HG03354 (cell line): ENCODE data around the gene AREG.
"Not testable (repeated sequence)": the region's sequence is repeated elsewhere in the genome, so short reads cannot be mapped to it uniquely, and the experiment has no call there.

Source experiments
- ATAC-seq: cut with Tn5 transposase; IDR thresholded peaks from one replicate; pipeline ENCODE4 v1.9.1; 2021; ENCODE audit warnings: mild to moderate bottlenecking; ENCODE audit not compliant: unreplicated experiment, poor library complexity, severe bottlenecking

The AREG gene

DNA sequence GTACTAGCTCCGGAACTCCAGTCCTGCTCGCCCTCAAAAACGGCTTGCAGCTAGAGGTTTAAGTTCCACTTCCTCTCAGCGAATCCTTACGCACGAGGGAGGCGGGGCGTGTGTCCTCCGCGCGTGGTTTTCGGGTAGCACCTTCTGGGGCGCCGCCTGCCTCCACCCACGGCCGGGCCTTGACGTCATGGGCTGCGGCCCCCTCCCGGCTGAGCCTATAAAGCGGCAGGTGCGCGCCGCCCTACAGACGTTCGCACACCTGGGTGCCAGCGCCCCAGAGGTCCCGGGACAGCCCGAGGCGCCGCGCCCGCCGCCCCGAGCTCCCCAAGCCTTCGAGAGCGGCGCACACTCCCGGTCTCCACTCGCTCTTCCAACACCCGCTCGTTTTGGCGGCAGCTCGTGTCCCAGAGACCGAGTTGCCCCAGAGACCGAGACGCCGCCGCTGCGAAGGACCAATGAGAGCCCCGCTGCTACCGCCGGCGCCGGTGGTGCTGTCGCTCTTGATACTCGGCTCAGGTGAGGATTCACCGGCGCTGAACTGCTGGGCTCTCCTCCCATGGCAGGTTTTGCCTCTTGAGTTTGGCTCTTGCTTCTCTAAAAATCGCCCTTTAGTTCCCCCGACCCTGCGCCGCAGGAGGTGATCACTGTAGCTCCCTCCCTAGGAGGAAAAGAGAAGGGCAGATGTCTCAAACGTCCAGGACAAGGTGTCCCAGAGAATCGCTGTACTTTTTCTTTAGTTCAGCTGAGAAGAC is at the start of gene AREG:
Gene AREG, plus strand, starts transcription at position 246 of the 752 bp plus-strand sequence. Its CDS starts 210 bp downstream, at position 456.
- peak; percentile 92 for ATAC-seq

- ATAC-seq, result no peak
Observed at GRCh38 chr4:74395633-74396032, 49.3 kb upstream of the AREG start.

DNA sequence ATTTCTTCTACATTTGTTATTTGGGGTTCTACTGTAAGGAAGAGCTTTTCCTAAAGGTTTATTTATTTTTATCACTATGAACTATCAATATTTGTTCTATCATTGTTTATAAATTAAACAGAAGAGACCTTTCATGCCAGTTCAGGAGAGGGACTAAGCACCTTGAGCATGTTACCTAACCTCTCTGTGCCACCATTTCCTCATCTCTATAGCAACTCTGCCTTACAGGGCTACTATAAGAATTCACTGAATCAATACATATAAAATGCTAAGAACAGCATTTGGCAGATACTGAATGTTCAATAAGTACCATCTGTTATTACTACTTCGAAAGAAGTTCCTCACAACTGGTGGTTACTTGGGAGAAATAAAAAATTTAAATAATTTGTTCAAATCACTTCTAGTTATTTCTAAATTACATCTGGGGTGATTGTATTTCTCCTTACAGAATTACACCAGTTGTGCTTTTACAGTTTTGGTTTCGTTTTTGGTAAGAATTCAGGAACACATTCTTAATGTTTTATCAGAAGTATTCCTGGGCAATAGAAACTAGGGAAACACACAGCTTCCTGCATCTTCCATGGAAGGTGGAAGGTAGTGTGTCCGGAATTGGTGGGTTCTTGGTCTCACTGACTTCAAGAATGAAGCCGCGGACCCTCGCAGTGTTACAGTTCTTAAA is 47.0 kb upstream of the AREG start:
- peak; percentile 48 for ATAC-seq

DNA sequence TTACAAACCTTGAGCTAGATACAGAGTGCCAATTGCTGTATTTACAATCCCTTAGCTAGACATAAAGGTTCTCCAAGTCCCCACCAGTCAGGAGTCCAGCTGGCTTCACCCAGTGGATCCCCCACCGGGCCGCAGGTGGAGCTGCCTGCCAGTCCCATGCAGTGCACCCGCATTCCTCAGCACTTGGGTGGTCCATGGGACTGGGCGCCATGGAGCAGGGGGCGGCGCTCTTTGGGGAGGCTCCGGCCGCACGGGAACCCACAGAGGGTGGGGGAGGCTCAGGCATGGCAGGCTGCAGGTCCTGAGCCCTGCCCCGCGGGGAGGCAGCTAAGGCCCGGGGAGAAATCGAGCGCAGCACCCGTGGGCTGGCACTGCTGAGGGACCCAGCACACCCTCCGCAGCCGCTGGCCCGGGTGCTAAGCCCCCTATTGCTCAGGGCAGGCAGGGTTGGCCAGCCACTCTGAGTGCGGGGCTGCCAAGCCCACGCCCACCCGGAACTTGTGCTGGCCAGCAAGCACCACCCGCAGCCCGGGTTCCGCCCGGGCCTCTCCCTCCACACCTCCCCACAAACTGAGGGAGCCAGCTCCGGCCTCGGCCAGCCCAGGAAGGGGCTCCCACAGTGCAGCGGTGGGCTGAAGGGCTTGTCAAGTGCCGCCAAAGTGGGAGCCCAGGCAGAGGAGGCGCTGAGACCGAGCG is 45.9 kb upstream of the AREG start:
- not testable (repeated sequence) for ATAC-seq

GRCh38 chr4:74400395-74400794 is 44.5 kb upstream of the AREG start:
- ATAC-seq, result no peak

- ATAC-seq, result peak; percentile 98
Observed at GRCh38 chr4:74402692-74403456, 42.1 kb upstream of the AREG start.

GRCh38 chr4:74407891-74408290 is 37.0 kb upstream of the AREG start:
- no peak for ATAC-seq

- ATAC-seq, result no peak
Observed at GRCh38 chr4:74408639-74409038, 36.3 kb upstream of the AREG start.

DNA sequence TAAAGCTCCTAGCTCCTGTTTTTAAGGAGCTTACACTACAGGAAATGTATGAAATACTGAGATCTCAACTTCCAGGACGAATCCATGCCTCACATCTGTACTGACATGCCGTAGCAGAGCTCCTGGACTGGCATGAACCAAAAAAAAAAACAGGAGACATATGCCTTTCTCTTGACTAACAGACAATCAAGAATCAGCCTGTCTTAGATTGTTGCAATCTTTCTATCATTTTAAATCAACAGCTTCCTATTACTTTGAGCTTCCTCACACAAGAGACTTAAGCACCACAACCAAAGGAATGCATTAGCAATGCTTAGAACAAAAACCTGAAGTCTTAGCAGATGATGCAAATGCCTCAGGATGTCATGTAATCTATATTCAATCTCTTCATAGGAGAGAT is 34.7 kb upstream of the AREG start:
- ATAC-seq, result no peak

DNA sequence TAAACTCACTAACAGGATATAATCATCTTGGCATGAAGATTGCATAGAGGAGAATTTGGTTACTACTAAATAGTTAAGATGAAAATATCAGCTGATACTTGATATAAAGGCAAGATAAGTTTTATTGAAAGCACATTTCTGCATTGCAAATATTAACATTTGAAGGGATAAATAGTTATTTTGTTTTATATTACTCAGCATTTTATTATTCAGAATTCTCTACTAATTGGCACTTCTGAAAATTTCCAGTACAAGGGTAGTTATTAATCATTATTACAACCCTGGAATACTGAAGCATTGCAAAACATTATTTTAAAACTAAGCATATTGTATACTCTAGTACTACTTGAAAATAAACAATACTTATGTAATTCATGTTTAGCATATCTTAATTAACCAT is 32.7 kb upstream of the AREG start:
- no peak for ATAC-seq

GRCh38 chr4:74413265-74413664 is 31.7 kb upstream of the AREG start:
- no peak for ATAC-seq

DNA sequence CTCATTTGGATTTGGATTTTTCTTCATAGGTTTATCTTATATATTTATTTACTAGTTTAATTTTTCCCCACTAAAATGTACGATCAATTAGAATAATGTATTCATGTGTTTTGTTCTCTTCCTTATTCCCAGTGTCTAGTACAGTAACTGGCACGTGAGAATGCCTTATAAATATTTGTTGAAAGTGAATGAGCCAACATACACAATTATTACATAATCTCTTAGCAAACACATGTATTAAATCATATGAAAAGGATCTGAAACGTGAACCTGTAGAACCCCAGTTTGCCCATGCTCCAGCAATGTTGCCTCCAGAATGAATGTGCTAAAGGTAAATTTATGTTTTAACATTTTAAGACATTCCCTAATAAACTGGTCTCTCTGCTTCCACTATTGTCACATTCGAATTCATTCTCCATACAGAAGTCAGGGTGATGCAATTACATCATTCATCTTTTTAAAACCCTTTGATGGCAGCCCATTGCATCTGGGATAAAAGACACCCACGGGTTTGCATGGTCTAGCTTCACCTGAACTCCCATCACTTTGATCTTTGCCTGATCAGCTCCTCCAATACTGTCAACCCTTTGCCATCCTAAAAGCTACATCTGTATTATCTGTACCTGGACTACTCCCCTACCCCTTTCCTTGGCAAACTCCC is 30.7 kb upstream of the AREG start:
- ATAC-seq, result no peak

DNA sequence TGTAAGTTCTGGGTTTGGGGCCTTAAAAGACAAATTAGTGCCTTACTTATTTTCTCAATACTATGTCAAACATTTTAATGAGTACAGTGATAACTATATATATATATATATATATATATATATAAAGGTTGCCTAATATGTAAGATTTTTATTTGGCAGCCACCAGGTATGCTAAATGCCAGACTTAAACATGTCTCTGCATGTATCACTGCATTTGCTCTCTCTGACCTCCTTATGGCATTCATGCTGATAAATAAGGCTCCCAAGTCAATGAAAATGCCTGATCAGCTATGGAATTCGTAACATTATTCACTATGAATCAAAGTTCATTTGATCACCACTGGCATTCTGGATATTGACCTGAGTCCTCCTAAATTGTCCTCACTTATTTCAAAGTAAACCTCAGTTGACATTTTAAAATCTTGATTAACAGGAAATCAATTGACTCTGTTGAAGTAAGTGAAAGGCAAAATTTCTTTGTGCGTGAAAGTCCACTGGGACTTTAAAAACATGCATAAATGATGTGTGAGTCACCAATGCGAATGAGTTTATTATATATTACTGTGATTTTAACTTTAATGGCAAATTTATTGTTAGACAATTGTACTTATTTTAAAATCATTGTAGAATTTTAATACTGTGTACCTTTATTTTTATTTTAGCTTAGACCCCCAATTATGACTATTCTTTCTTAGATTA is 29.2 kb upstream of the AREG start:
- no peak for ATAC-seq

GRCh38 chr4:74418063-74418670 is 26.8 kb upstream of the AREG start:
- ATAC-seq, result no peak

- ATAC-seq, result no peak
Observed at GRCh38 chr4:74420863-74421262, 24.1 kb upstream of the AREG start.

DNA sequence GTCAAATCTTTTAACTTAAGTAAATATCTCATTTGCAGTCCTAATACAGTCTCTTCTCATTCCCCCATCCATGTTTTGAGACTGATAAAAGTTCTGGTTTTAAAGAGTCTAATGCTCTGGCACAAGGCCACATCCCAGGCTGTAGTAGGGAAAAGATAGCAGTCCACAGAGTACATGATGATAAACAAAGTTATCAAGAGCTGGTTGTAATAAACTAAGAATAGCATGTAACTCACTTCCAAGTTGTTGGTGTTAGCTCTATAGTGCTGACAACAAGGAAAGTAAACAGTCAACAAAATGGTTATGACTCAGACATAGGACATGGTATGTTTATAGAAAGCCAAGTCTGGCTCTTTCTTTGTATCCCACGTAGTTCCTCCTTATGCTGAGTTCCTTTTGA is 21.8 kb upstream of the AREG start:
- no peak for ATAC-seq

GRCh38 chr4:74424111-74424510 is 20.8 kb upstream of the AREG start:
- ATAC-seq, result peak; percentile 57

DNA sequence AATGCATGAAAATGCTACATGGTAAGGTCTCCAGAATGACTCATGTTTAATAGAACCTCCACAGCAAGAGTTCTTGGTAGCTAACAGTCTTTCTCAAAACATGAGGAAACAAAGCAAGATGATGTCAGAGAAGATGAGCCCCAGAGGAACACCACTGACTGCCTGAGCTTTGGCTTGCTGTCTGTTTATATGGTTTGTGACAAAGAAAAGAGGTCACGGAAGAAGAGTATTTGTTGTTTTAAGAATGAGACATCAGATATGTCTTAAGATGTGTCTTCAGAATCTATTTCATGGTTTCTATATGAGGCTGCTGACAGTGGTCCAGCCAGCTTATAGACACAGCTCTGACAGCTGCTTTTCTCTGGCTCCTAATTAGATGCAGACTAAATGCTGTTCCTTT is 18.8 kb upstream of the AREG start:
- ATAC-seq, result no peak

DNA sequence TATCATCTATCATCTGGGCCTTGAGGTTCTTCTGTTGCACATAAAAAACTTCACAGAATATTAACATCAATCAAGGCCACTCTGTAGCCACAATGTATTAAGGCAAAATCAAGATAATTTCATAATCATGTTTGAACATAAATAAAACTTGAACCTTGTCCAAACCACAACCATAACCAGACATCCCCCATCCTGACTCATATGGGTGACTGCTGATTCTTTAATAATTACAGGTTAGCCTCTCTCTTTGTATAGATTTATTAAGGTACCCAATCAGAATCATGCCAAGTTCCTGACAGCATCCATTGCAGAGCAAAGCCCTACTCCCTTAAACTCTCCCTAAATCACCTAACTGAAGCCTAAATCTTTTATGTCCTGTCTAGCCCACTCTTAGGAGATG is 16.7 kb upstream of the AREG start:
- no peak for ATAC-seq
